ENCODE results near the gene RPF1.
"Not testable (repeated sequence)": the region's sequence is repeated elsewhere in the genome, so short reads cannot be mapped to it uniquely, and the experiment has no call there.

Gene RPF1

GRCh38 chr1:84478876-84479868 is at the start of gene RPF1:
RPF1 (plus strand) TSS chr1:84479266; CDS start chr1:84479282, 16 bp downstream.
- peak; percentile 25 for DNase-seq (ENCODE audit: low spot score)

- no peak for DNase-seq (ENCODE audit: low spot score)
Measured at GRCh38 chr1:84430546-84430945, 48.5 kb upstream of the RPF1 start.

- DNase-seq (ENCODE audit: low spot score): peak; percentile 38
Measured at GRCh38 chr1:84433258-84434080, 45.6 kb upstream of the RPF1 start.

- DNase-seq (ENCODE audit: low spot score): no peak
Measured at GRCh38 chr1:84434081-84434769, 44.8 kb upstream of the RPF1 start.

GRCh38 chr1:84434801-84435549 is 44.1 kb upstream of the RPF1 start:
- no peak for DNase-seq (ENCODE audit: low spot score)

- DNase-seq (ENCODE audit: low spot score): no peak
Measured at GRCh38 chr1:84436876-84437655, 42.0 kb upstream of the RPF1 start.

GRCh38 chr1:84442256-84442655 is 36.8 kb upstream of the RPF1 start:
- no peak for DNase-seq (ENCODE audit: low spot score)

GRCh38 chr1:84442747-84443646 is 36.1 kb upstream of the RPF1 start:
- not testable (repeated sequence) for DNase-seq (ENCODE audit: low spot score)

- not testable (repeated sequence) for DNase-seq (ENCODE audit: low spot score)
Measured at GRCh38 chr1:84448704-84449103, 30.4 kb upstream of the RPF1 start.

GRCh38 chr1:84450910-84451309 is 28.2 kb upstream of the RPF1 start:
- no peak for DNase-seq (ENCODE audit: low spot score)

GRCh38 chr1:84452436-84452835 is 26.6 kb upstream of the RPF1 start:
- no peak for DNase-seq (ENCODE audit: low spot score)

- no peak for DNase-seq (ENCODE audit: low spot score)
Measured at GRCh38 chr1:84462118-84462517, 16.9 kb upstream of the RPF1 start.

- DNase-seq (ENCODE audit: low spot score): no peak
Measured at GRCh38 chr1:84467298-84467697, 11.8 kb upstream of the RPF1 start.

- no peak for DNase-seq (ENCODE audit: low spot score)
Measured at GRCh38 chr1:84476225-84476624, 2.8 kb upstream of the RPF1 start.

- DNase-seq (ENCODE audit: low spot score): no peak
Measured at GRCh38 chr1:84479998-84480397, 932 bp downstream of the RPF1 start.

GRCh38 chr1:84480650-84481049 is 1.6 kb downstream of the RPF1 start:
- DNase-seq (ENCODE audit: low spot score): no peak

- no peak for DNase-seq (ENCODE audit: low spot score)
Measured at GRCh38 chr1:84481317-84481716, 2.3 kb downstream of the RPF1 start.

- DNase-seq (ENCODE audit: low spot score): no peak
Measured at GRCh38 chr1:84488107-84488506, 9.0 kb downstream of the RPF1 start.

GRCh38 chr1:84489766-84490165 is 10.7 kb downstream of the RPF1 start:
- DNase-seq (ENCODE audit: low spot score): no peak

- no peak for DNase-seq (ENCODE audit: low spot score)
Measured at GRCh38 chr1:84492726-84493125, 13.7 kb downstream of the RPF1 start.
